ENCODE measurements around the gene BANF1.

- no peak for TF ChIP-seq DDX20 (tag; IDR thresholded peaks at IDR 0.05; ENCODE audit: low read depth)
- TF ChIP-seq ZNF354B (CRISPR knock-in tag; IDR thresholded peaks at IDR 0.05), result no peak
- no peak for TF ChIP-seq GTF2F1 (IDR thresholded peaks at IDR 0.05; ENCODE audit: low read depth, low read length)
- no peak for TF ChIP-seq ZBTB11 (CRISPR knock-in tag; IDR thresholded peaks at IDR 0.05)
- TF ChIP-seq ARHGAP35 (IDR thresholded peaks at IDR 0.05; ENCODE audit: partially characterized antibody), result no peak
- no peak for TF ChIP-seq SMC3 (conservative IDR thresholded peaks at IDR 0.05; ENCODE audit: insufficient read depth, low read depth, low read length)
- TF ChIP-seq GTF2B (IDR thresholded peaks at IDR 0.05; ENCODE audit: extremely low read depth, insufficient read length), result no peak
- no peak for TF ChIP-seq EP300 (IDR thresholded peaks at IDR 0.05; ENCODE audit: low read length)
- TF ChIP-seq EZH2 (IDR thresholded peaks at IDR 0.05; ENCODE audit: borderline replicate concordance, low read depth, low read length), result no peak
Observed at GRCh38 chr11:66017321-66017720, 15.0 kb downstream of the BANF1 start.
